Smooth muscle cell (in vitro differentiated cells): ENCODE data around the gene ACOT12. TPM values are rescaled to one million over a fixed set of nuclear protein-coding genes. Genes with fewer than 3 reads are reported as not detected.
A peak's percentile ranks its signal among the peaks of the same experiment; 100 is the strongest.

ENCODE experiments used
- DNase-seq: peaks from one replicate; lab custom pipeline; 2025; ENCODE audit not compliant: unreplicated experiment; lab: John Stamatoyannopoulos, UW
- H2AFZ ChIP-seq: fragments of 200-600 bp; sonication (generic); 2 replicates; pipeline ENCODE4 v1.6.0; 2016; ENCODE audit warnings: antibody characterized with exemption, low read depth, mild to moderate bottlenecking
- H3F3A ChIP-seq: fragments of 200-600 bp; sonication (generic); 2 replicates; pipeline ENCODE4 v1.6.0; 2017; ENCODE audit warnings: antibody characterized with exemption, low read depth
- H3K27ac ChIP-seq: fragments of 200-600 bp; sonication (generic); 2 replicates; pipeline ENCODE4 v1.5.1; 2016; ENCODE audit warnings: low read depth, mild to moderate bottlenecking
- H3K27me3 ChIP-seq: fragments of 200-600 bp; sonication (generic); 2 replicates; pipeline ENCODE4 v1.6.1; 2016; ENCODE audit warnings: low read depth, mild to moderate bottlenecking
- H3K36me3 ChIP-seq: fragments of 200-600 bp; sonication (generic); 2 replicates; pipeline ENCODE4 v1.5.1; 2016; ENCODE audit warnings: low read depth
- H3K4me1 ChIP-seq: fragments of 200-600 bp; sonication (generic); 2 replicates; pipeline ENCODE4 v1.5.1; 2016; ENCODE audit warnings: low read depth
- H3K4me2 ChIP-seq: fragments of 200-600 bp; sonication (generic); 2 replicates; pipeline ENCODE4 v1.6.0; 2016; ENCODE audit warnings: mild to moderate bottlenecking
- H3K4me3 ChIP-seq: fragments of 200-600 bp; sonication (generic); 2 replicates; pipeline ENCODE4 v1.5.1; 2016; ENCODE audit warnings: mild to moderate bottlenecking
- H3K79me2 ChIP-seq: fragments of 200-600 bp; sonication (generic); 2 replicates; pipeline ENCODE4 v1.6.0; 2016; ENCODE audit warnings: low read depth, mild to moderate bottlenecking
- H3K9ac ChIP-seq: fragments of 200-600 bp; sonication (generic); 2 replicates; pipeline ENCODE4 v1.6.0; 2016; ENCODE audit warnings: low read depth
- H3K9me3 ChIP-seq: fragments of 200-600 bp; sonication (generic); replicated peaks from 2 replicates; pipeline ENCODE4 v1.5.1; 2016; ENCODE audit warnings: low read depth
- H4K20me1 ChIP-seq: fragments of 200-600 bp; sonication (generic); 2 replicates; pipeline ENCODE4 v1.6.0; 2016; ENCODE audit warnings: low read depth
- WGBS: methylation state at CpG from one replicate; pipeline ENCODE4 v1.1.7; 2016; ENCODE audit warnings: low lambda C conversion rate; 5-methylcytosine and 5-hydroxymethylcytosine counted together
- polyA plus RNA-seq: library from polyadenylated mRNA; unstranded; fragments of >200 nt; fragmentation: Nextera tagmentation; extraction: Ambion mirVana; gene quantifications from 2 replicates; pipeline ENCODE4 v1.2.1, GENCODE V29; 2016
- total RNA-seq: library from RNA; depleted of rRNA; stranded (reverse); fragments of >200 nt; gene quantifications from 2 replicates; pipeline ENCODE4 v1.2.3, GENCODE V29; 2014
- TF ChIP-seq, protein P1 (sequence below): fragments of 200-600 bp; sonication (generic); IDR thresholded peaks from 2 replicates; pipeline ENCODE4 v1.5.1; 2017; ENCODE audit warnings: borderline replicate concordance, mild to moderate bottlenecking, antibody characterized with exemption; ENCODE audit not compliant: insufficient read depth, poor library complexity, severe bottlenecking

Gene ACOT12
- total RNA-seq: not detected in 2 replicates
- polyA plus RNA-seq: not detected in 2 replicates

DNA sequence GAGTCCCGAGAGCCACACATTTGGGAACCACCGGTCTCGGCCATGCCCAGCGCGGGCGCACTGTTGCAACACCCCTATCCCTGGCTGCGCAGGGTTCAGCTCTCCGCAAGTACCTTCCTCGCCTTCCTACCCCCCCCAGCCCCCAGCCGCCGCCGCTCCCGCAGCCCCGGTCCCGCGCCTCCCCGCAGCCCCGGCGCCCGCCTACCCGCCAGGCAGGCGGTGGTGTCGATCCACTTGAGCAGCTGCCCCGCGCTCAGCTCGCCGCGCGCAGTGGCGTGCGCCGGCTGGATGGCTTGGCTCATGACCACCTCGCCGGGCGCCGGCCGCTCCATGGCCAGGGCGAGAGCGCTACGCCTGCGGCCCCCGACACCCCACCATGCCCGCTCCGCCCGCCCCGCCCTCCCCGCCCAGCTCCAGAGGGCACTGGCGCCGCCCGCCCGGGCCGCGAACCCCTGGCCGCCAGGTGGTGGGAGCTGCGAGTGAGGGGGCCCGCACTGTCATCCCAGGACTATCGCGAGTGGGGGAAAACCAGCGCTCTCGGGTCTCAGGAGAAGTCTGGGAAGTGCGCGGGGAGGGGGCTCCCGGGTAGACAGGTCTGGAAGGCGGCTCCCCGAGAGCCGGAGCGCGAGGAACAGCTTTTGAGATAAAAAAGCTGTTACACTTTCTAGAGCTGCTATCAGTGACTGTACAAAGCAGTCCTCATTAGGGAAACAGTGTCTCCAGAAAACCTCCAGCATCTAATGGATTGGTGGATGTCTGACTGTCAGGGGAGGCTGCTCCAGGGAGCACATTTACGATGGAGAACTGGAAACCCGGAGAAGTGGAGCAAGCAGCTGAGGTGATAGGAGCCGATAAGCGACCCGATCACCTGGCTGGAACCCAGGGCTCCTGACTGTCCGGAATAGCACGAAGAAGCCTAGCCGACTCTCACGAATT lies at the start of gene ACOT12:
TSS of gene ACOT12 (minus strand) at position 352 of the 936 bp plus-strand sequence. CDS start at position 332, 20 bp downstream.
- 9% methylated on average over 51 of the region's 77 CpGs for WGBS
- no peak within 1 kb of the TSS for H3K9ac ChIP-seq
- H3K9me3 ChIP-seq: no peaks in the 10 kb centered on the region
- H3K27ac ChIP-seq: no peak within 1 kb of the TSS
- H3K36me3 ChIP-seq: no peaks in the 10 kb centered on the region
- no peak for DNase-seq
- peaks cover 19% of the 10 kb centered on the region for H3K27me3 ChIP-seq
- H2AFZ ChIP-seq: peak within 1 kb of the TSS; percentile 28
- H3K4me3 ChIP-seq: peak within 1 kb of the TSS; percentile 62
- H3F3A ChIP-seq: no peaks in the 10 kb centered on the region
- TF ChIP-seq, protein P1, sequence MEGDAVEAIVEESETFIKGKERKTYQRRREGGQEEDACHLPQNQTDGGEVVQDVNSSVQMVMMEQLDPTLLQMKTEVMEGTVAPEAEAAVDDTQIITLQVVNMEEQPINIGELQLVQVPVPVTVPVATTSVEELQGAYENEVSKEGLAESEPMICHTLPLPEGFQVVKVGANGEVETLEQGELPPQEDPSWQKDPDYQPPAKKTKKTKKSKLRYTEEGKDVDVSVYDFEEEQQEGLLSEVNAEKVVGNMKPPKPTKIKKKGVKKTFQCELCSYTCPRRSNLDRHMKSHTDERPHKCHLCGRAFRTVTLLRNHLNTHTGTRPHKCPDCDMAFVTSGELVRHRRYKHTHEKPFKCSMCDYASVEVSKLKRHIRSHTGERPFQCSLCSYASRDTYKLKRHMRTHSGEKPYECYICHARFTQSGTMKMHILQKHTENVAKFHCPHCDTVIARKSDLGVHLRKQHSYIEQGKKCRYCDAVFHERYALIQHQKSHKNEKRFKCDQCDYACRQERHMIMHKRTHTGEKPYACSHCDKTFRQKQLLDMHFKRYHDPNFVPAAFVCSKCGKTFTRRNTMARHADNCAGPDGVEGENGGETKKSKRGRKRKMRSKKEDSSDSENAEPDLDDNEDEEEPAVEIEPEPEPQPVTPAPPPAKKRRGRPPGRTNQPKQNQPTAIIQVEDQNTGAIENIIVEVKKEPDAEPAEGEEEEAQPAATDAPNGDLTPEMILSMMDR: no peak
- no peaks in the 10 kb centered on the region for H4K20me1 ChIP-seq
- H3K4me2 ChIP-seq: peak within 1 kb of the TSS; percentile 90
- H3K79me2 ChIP-seq: no peaks in the 10 kb centered on the region
- H3K4me1 ChIP-seq: peaks cover 5% of the 10 kb centered on the region

DNA sequence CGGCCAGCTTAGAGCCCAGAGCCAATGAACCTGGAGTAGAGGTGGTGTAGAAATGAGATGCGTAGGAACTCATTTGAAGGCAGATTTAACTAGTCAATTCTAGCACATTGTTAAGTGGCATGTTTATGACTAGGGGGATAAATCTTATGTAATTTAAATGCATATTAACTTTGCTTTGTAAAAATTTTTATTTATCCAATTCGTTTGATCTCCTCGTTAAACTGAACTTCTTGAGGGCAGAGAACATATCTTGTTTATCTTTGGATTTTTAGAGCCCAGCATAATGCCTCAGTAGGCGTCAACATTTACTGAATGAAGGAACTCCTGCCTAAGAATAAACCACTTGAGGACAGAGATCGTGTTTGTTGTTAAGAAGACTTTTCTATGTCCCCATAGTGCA lies 41.1 kb upstream of the ACOT12 start:
- TF ChIP-seq, protein P1: no peak
- no peaks in the 10 kb centered on the region for H3K9me3 ChIP-seq
- no peak overlapping the region for H3K4me2 ChIP-seq
- H3K9ac ChIP-seq: no peak overlapping the region
- H3K4me1 ChIP-seq: no peaks in the 10 kb centered on the region
- no peaks in the 10 kb centered on the region for H3K27me3 ChIP-seq
- 67% methylated on average over 6 of the region's 6 CpGs for WGBS
- DNase-seq: no peak
- no peaks in the 10 kb centered on the region for H3K79me2 ChIP-seq
- no peak overlapping the region for H2AFZ ChIP-seq
- no peaks in the 10 kb centered on the region for H4K20me1 ChIP-seq
- no peak overlapping the region for H3K4me3 ChIP-seq
- H3K27ac ChIP-seq: no peak overlapping the region
- no peaks in the 10 kb centered on the region for H3F3A ChIP-seq
- H3K36me3 ChIP-seq: no peaks in the 10 kb centered on the region

DNA sequence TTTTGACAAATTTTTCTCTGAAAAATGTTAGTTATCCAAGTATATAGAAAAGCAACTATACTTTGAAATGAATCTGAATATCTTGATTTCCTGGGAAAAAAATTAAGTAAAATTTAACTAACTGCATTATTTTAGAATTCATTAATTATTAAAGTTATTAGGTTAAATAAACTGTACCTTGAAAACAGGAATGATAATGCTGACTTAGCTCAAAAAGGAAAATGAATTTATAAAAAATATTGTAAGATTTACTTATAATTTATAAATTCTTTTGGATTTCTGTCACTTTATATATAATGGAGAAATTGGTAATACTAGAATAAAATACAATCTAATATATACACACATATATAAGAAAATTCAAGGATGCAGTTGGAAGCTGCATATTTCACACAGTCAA lies 36.1 kb upstream of the ACOT12 start:
- Histone ChIP-seq H3K4me3 (no peak overlapping the region), H3K4me1 (peaks cover 4% of the 10 kb centered on the region), H3F3A (no peaks in the 10 kb centered on the region), H3K36me3 (no peaks in the 10 kb centered on the region), H4K20me1 (no peaks in the 10 kb centered on the region), H3K9me3 (no peaks in the 10 kb centered on the region), H3K27ac (no peak overlapping the region), H3K4me2 (no peak overlapping the region), H3K9ac (no peak overlapping the region), H3K27me3 (no peaks in the 10 kb centered on the region), H3K79me2 (no peaks in the 10 kb centered on the region), H2AFZ (no peak overlapping the region)
- TF ChIP-seq, protein P1: no peak
- DNase-seq: no peak
